GM18498 (cell line): ENCODE measurements around the gene FAM131C.

ENCODE experiments used
- ATAC-seq: cut with Tn5 transposase; IDR thresholded peaks from one replicate; pipeline ENCODE4 v1.9.1; 2021; ENCODE audit warnings: mild to moderate bottlenecking, moderate library complexity; ENCODE audit not compliant: unreplicated experiment

The FAM131C gene

DNA sequence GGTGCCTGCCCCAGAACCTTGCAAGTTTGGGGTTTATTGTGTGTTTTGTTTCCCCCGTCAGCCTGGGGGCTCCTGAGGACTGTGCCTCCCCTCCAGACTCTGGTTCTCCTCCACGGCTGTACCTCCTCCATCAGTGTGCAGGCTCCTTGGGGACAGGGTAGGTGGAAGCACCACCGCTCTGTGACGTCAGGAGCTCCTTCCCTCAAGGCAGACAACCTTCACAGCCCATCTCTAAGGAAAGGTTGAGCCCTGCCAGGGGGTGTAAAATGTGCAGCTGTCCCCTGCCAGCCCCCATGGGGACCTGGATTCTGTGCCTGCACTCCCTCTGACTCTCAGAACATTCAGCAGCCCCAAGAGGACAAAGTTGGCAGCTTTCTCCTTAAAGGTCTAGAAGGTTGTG lies 55.1 kb downstream of the FAM131C start:
- ATAC-seq: no peak

DNA sequence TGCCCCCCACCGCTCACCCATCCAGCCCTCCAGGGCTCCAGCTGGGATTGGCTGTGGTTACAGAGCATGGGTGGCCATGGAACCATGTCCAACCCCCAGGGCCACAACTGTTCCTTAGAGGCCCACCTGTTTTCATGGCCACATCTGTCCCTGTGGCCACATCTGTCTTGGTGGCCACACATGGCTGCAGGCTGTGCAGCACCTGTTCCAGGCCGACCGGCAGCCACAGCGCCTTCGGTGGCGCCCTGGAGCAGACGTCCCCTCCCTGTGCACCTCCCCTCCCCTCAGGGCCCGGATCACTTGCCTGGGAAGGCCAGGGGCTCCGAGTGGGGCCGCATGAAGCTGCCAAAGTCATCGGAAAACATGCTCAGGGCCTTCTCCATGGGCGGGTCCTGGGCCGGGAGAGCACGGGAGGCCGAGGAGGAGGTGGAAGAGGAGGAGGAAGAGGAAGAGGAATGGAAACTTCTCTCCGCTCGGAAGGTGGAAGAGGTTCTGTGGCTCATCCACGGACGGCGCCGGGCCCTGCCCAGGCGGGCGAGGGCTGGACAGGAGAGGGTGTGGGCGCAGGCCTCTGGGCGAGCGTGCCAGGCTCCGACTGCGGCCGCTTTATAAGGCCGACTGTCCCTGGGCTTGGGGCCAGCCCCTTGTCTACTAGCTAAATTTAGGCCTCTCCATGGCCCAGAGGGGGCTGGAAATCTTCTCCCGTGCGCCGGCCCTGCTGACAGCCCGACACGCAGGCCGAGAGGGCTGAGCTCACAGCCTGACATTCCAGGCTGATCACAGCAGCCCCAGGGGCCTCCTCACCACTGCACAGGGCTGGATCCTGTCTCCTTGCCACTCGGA lies 55.8 kb downstream of the FAM131C start, which contains the start of gene HSPB7:
TSS of gene HSPB7 (minus strand) at position 583 of the 843 bp plus-strand sequence. CDS start at position 503, 80 bp downstream.
- ATAC-seq: no peak

DNA sequence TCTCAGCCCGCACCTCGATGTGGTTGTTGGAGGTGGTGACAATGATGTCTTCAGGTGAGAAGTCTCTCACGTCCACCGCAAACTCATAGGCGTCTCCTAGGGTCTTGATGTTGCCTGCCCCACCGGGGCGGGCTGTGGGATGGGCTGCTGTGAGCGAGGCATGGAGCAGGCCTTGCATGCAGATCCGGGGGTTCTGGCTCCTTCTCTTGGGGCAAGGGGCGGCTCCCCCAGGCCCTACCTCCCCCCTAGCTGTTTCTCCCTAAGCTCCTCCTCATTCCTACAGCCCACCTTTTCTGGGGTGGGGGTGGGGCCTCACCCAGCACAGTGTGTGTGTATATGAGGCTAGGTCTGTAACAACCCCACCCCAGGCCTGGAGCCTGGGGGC lies 56.4 kb downstream of the FAM131C start:
- no peak for ATAC-seq

- no peak for ATAC-seq
Observed at GRCh38 chr1:16015960-16016901, 57.2 kb downstream of the FAM131C start.

DNA sequence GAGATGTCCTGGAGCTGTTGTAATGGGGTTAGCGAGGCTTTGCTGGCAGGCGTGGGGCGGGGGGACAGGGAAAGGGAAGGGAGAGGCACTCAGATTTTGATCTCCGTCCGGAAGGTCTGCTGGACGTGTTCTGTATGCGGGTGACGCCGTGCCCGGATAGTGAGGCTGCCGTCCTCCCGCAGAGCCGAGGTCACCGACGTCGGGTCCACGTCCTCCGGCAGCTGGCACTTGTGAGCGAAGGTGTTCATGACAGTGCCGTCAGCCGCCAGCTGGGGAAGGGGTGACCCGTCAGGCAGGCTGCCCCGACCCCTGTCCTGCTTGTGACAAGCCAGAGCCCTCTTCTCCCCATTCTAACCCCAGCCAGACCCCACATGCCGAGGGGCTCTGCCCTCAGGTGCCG lies 58.0 kb downstream of the FAM131C start:
- no peak for ATAC-seq

GRCh38 chr1:16014509-16015482 lies 58.7 kb downstream of the FAM131C start:
- ATAC-seq: no peak

DNA sequence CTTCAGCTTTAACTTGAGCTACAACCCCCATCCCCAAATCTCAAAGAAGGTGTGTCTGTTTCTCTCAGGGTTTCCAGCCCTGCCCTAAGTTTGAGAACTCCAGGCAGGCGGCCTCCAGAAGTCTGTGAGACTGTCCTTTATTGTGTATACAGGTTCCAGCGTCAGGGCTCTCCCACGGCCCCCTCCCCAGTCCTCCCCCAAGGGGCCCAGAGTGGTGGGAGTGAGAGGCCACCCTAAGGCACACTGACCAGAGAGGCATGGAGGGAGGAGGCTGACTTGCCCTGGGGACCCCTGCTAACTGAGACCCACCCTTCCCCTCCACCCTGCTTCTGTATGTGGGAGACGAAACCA lies 59.6 kb downstream of the FAM131C start:
- no peak for ATAC-seq

- no peak for ATAC-seq
Observed at GRCh38 chr1:16013220-16013907, 60.1 kb downstream of the FAM131C start.

DNA sequence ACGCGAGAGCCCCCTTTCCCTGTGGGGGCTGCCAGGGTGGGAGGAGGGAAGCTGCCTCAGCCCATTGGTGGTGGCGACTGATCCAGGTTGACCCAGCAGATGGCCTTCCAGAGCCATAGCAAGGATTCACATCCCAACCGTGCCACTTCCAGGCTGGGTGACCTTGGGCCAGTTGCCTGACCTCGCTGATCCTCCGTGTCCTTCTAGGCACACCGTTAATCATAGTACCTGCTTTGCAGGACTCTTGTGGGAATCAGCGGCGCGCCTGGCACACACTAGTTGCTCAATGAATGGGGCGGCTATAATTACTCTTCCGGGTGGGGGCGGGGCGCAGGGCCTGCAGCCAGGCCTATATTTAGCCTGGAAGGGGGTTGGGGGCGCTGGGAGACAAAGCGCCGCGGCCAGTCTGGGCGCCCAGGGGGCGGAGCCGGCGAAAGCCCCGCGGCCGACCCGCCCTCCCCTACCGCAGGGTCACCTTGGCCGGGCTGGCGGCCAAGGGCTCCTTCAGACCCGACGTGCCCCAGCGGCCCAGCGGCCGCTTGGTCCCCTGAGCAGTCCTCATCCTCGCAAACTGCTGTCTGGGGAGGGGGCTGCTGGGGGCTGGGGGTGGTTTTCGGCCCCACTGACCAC lies 60.7 kb downstream of the FAM131C start:
- no peak for ATAC-seq

GRCh38 chr1:16011936-16012589 lies 61.4 kb downstream of the FAM131C start:
- ATAC-seq: no peak

DNA sequence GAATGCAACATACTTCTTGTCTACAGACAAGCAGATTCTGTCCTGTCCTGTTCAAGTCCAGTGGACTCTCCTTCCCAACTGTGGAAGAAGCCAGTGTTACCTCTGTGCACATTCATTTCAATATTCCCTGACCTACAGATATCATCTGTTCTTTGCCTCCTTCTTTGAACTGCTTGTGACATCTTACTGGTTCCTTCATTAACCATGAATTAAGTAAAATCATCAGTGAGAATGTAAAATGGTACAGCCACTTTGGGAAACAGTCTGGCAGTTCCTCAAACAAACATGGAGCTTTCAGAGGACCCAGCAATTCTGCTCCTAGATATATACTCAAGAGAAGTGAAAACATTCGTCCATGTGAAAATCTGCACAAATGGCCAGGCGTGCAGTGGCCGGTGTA lies 62.6 kb downstream of the FAM131C start:
- ATAC-seq: no peak

GRCh38 chr1:16009678-16010077 lies 63.8 kb downstream of the FAM131C start:
- ATAC-seq: no peak

DNA sequence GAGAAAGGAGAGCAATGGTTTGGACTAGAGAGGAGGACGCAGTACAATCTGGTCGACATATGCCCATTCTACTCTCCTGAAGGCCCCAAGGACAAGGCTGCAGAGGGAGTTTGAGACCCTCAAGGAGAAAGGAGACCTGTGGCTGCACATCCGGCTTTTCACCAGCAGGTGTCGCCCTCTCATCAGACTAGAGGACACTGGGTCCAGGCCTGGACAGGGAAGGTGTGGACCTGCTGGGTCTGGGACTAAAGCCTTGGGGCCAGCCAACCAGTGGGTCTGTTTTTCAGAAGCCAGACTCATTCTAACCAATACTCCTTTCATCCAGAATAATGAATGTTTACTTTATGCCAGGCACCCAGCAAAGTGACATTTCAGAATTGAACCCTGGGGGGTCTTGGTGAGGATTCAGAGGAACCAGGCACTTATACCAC lies 64.4 kb downstream of the FAM131C start:
- no peak for ATAC-seq
